T-helper 17 cell (primary cell): Measurements from ENCODE around the gene PTPRD. TPM values are rescaled to one million over a fixed set of nuclear protein-coding genes. Genes with fewer than 3 reads are reported as not detected.
"Not testable (repeated sequence)": the region's sequence is repeated elsewhere in the genome, so short reads cannot be mapped to it uniquely, and the experiment has no call there.

Experiments
- ATAC-seq: fragments of 150-1000 bp; cut with Tn5 transposase; 2 replicates; pipeline ENCODE4 v1.10.0; 2021; ENCODE audit warnings: mild to moderate bottlenecking, moderate library complexity
- DNase-seq, 3 donors: peaks; one replicate each; pipeline versions ENCODE4 v3.0.0 to v3.0.0-alpha.2; 2020 to 2021
- H3K9me3 ChIP-seq: one replicate; pipeline ENCODE4 v1.7.0; 2013; ENCODE audit warnings: low read length, mild to moderate bottlenecking; ENCODE audit not compliant: control insufficient read depth, poor library complexity, severe bottlenecking
- H3K27ac Mint-ChIP-seq: one replicate; pipeline ENCODE4 v1.8.0; 2022; ENCODE audit warnings: mild to moderate bottlenecking, moderate library complexity, mixed read lengths
- H3K27me3 Mint-ChIP-seq: one replicate; pipeline ENCODE4 v1.8.0; 2022; ENCODE audit warnings: mixed read lengths
- H3K36me3 Mint-ChIP-seq: one replicate; pipeline ENCODE4 v1.8.0; 2022; ENCODE audit warnings: low read depth, mixed read lengths
- H3K4me1 Mint-ChIP-seq: one replicate; pipeline ENCODE4 v1.8.0; 2022; ENCODE audit warnings: mild to moderate bottlenecking, mixed read lengths
- H3K4me3 Mint-ChIP-seq: one replicate; pipeline ENCODE4 v1.8.0; 2022; ENCODE audit warnings: mild to moderate bottlenecking, moderate library complexity, mixed read lengths
- total RNA-seq, 4 donors: library from RNA in 2 of 4; stranded (reverse) in 2 of 4; gene quantifications; one replicate each; pipeline ENCODE4 v1.2.3 and lab custom pipeline; 2022 to 2026

PTPRD gene
- total RNA-seq, 2 donors from 2014 or later: not detected

DNA sequence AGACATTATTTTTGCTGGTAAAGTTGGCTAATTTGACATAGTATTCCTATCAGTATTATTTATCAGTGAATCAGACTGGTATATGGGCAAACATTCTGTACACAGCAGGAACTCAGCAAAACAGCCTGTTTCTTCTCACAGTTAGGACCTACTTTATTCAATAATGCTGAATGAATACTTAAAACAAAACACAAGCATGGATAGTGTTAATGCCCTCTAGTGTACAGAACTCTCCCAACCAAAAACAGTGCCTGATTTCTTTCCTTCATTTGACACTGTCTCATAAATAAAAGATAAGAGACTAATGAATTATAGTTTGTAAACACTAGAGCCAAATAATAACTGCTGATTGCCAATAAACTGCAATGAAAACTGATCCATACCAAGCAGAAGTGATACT lies 1113.3 kb downstream of the PTPRD start:
- H3K9me3 ChIP-seq: no peaks in the 10 kb centered on the region
- H3K27ac Mint-ChIP-seq: no peak overlapping the region
- H3K4me1 Mint-ChIP-seq: no peaks in the 10 kb centered on the region
- H3K4me3 Mint-ChIP-seq: no peak overlapping the region
- H3K27me3 Mint-ChIP-seq: no peaks in the 10 kb centered on the region
- H3K36me3 Mint-ChIP-seq: no peaks in the 10 kb centered on the region
- ATAC-seq (no peak), DNase-seq (no peak)

DNA sequence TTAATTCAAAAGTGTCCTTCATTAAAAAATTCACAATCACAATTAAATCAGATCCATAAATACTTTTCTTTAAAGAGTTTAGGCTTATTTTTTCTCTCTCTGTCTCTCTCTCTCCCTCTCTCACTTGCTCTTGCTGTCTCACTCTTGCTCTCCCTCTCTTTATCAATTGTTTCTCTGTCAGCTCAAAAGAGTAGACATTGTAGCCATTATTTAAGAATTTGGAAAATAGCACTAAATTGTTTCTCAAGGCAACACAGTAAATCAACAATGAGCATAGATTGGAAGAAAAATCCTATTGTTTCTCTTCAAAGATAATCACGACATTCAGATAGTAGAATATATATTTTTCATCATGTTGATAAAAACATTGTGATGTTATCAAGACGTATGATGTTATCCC lies 1114.0 kb downstream of the PTPRD start:
- no peak overlapping the region for H3K27ac Mint-ChIP-seq
- ATAC-seq (no peak), DNase-seq (no peak)
- no peaks in the 10 kb centered on the region for H3K36me3 Mint-ChIP-seq
- no peaks in the 10 kb centered on the region for H3K27me3 Mint-ChIP-seq
- H3K4me3 Mint-ChIP-seq: no peak overlapping the region
- no peaks in the 10 kb centered on the region for H3K9me3 ChIP-seq
- no peaks in the 10 kb centered on the region for H3K4me1 Mint-ChIP-seq

- no peak overlapping the region for H3K4me3 Mint-ChIP-seq
- no peaks in the 10 kb centered on the region for H3K9me3 ChIP-seq
- no peaks in the 10 kb centered on the region for H3K27me3 Mint-ChIP-seq
- no peaks in the 10 kb centered on the region for H3K4me1 Mint-ChIP-seq
- no peak overlapping the region for H3K27ac Mint-ChIP-seq
- no peaks in the 10 kb centered on the region for H3K36me3 Mint-ChIP-seq
- ATAC-seq: no peak
- DNase-seq: no peak
These were observed 1114.7 kb downstream of the PTPRD start for GRCh38 chr9:9498128-9498527.

DNA sequence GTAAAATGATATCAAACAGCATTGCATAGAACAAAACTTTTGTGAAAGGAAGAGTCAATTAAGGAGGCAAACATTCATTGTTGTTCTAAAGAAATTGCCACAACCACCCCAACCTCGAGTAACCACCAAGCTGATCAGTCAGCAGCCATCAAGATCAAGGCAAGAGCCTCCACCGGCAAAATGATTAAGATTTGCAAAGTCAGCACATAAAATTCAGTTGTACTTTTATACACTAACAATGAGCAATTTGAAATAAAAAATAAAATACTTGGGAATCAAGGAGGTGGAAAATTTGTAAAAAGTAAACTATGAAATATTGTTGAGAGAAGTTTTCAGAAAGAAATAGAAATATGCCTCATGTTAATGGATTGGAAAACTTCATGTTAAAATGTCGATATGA lies 1118.5 kb downstream of the PTPRD start:
- Mint-ChIP-seq H3K36me3 (no peaks in the 10 kb centered on the region), H3K4me1 (no peaks in the 10 kb centered on the region), H3K27ac (no peak overlapping the region), H3K4me3 (no peak overlapping the region), H3K27me3 (no peaks in the 10 kb centered on the region)
- ATAC-seq (no peak), DNase-seq (no peak)
- H3K9me3 ChIP-seq: no peaks in the 10 kb centered on the region

GRCh38 chr9:9492506-9492905 lies 1120.3 kb downstream of the PTPRD start:
- no peak overlapping the region for H3K27ac Mint-ChIP-seq
- DNase-seq (no peak), ATAC-seq (no peak)
- H3K27me3 Mint-ChIP-seq: no peaks in the 10 kb centered on the region
- H3K4me1 Mint-ChIP-seq: no peaks in the 10 kb centered on the region
- no peaks in the 10 kb centered on the region for H3K9me3 ChIP-seq
- H3K36me3 Mint-ChIP-seq: no peaks in the 10 kb centered on the region
- no peak overlapping the region for H3K4me3 Mint-ChIP-seq

- H3K9me3 ChIP-seq: no peaks in the 10 kb centered on the region
- Mint-ChIP-seq H3K4me1 (no peaks in the 10 kb centered on the region), H3K27ac (no peak overlapping the region), H3K27me3 (no peaks in the 10 kb centered on the region), H3K4me3 (no peak overlapping the region), H3K36me3 (no peaks in the 10 kb centered on the region)
- DNase-seq: no peak
- ATAC-seq: no peak
These were observed 1123.6 kb downstream of the PTPRD start for GRCh38 chr9:9489183-9489582.

DNA sequence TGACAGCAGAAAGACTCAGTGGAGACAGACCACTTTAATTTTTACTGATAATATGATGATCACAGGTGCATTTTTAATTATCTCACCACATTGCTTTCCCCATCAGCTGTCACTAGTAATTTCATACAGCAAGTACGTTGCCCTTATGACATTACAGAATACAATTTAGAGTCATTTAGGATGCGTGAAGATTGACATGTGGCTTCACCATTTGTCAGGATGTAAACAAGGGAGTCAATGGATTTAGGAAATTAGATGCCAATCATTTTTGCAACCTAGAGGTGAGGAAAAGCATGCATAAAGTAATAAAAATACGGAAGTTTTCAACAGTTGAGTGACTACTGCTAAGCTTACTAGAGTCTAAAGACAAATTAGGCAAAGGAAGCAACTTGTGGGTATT lies 1129.6 kb downstream of the PTPRD start:
- no peak for ATAC-seq
- H3K4me3 Mint-ChIP-seq: no peak overlapping the region
- no peak overlapping the region for H3K27ac Mint-ChIP-seq
- no peaks in the 10 kb centered on the region for H3K36me3 Mint-ChIP-seq
- no peaks in the 10 kb centered on the region for H3K9me3 ChIP-seq
- no peaks in the 10 kb centered on the region for H3K4me1 Mint-ChIP-seq
- no peak for DNase-seq
- no peaks in the 10 kb centered on the region for H3K27me3 Mint-ChIP-seq

- ATAC-seq (no peak), DNase-seq (no peak)
- no peak overlapping the region for H3K4me3 Mint-ChIP-seq
- H3K27ac Mint-ChIP-seq: no peak overlapping the region
- H3K4me1 Mint-ChIP-seq: no peaks in the 10 kb centered on the region
- no peaks in the 10 kb centered on the region for H3K36me3 Mint-ChIP-seq
- H3K9me3 ChIP-seq: no peaks in the 10 kb centered on the region
- H3K27me3 Mint-ChIP-seq: no peaks in the 10 kb centered on the region
These were observed 1134.1 kb downstream of the PTPRD start for GRCh38 chr9:9478741-9479140.

- ATAC-seq (no peak), DNase-seq (no peak)
- Mint-ChIP-seq H3K27ac (no peak overlapping the region), H3K36me3 (no peaks in the 10 kb centered on the region), H3K4me1 (no peaks in the 10 kb centered on the region), H3K4me3 (no peak overlapping the region), H3K27me3 (no peaks in the 10 kb centered on the region)
- no peaks in the 10 kb centered on the region for H3K9me3 ChIP-seq
These were observed 1143.5 kb downstream of the PTPRD start for GRCh38 chr9:9469271-9469670.

- ATAC-seq, H3K27me3 Mint-ChIP-seq, DNase-seq, H3K9me3 ChIP-seq, H3K36me3 Mint-ChIP-seq, H3K27ac Mint-ChIP-seq, H3K4me1 Mint-ChIP-seq, H3K4me3 Mint-ChIP-seq: not testable (repeated sequence)
These were observed 1170.9 kb downstream of the PTPRD start for GRCh38 chr9:9441874-9442273.

DNA sequence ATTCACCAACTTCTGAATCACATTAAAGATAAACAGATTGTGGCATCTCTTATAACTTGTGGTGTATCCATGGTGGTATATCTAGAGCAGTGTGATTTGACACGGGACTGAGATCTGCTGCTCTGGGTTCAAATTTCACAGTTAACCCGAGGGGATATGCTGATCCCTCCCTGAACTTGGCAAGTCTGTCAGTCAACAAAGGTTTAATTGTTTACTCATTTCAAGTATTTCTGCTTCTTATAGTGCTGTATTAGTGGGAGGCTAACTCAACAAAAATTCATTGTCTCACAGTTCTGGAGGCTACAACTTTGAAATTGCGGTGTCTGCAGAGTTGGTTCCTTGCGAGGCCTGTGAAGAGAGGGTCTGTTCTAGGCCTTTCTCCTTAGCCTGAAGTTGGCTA lies 1175.2 kb downstream of the PTPRD start:
- Mint-ChIP-seq H3K36me3 (no peaks in the 10 kb centered on the region), H3K4me3 (no peak overlapping the region), H3K27me3 (no peaks in the 10 kb centered on the region), H3K27ac (no peak overlapping the region), H3K4me1 (no peaks in the 10 kb centered on the region)
- ATAC-seq (no peak), DNase-seq (no peak)
- H3K9me3 ChIP-seq: no peaks in the 10 kb centered on the region

- not testable (repeated sequence) for H3K4me1 Mint-ChIP-seq, H3K27me3 Mint-ChIP-seq, DNase-seq, H3K27ac Mint-ChIP-seq, H3K4me3 Mint-ChIP-seq, ATAC-seq, H3K9me3 ChIP-seq, H3K36me3 Mint-ChIP-seq
These were observed 1186.3 kb downstream of the PTPRD start for GRCh38 chr9:9426454-9426853.

GRCh38 chr9:9412241-9412640 lies 1200.6 kb downstream of the PTPRD start:
- Mint-ChIP-seq H3K4me3 (no peak overlapping the region), H3K4me1 (no peaks in the 10 kb centered on the region), H3K27me3 (no peaks in the 10 kb centered on the region), H3K27ac (no peak overlapping the region), H3K36me3 (no peaks in the 10 kb centered on the region)
- ATAC-seq (no peak), DNase-seq (no peak)
- H3K9me3 ChIP-seq: no peaks in the 10 kb centered on the region

- H3K36me3 Mint-ChIP-seq: no peaks in the 10 kb centered on the region
- H3K9me3 ChIP-seq: no peaks in the 10 kb centered on the region
- DNase-seq (no peak), ATAC-seq (no peak)
- no peaks in the 10 kb centered on the region for H3K27me3 Mint-ChIP-seq
- no peak overlapping the region for H3K27ac Mint-ChIP-seq
- H3K4me3 Mint-ChIP-seq: no peak overlapping the region
- H3K4me1 Mint-ChIP-seq: no peaks in the 10 kb centered on the region
These were observed 1202.1 kb downstream of the PTPRD start for GRCh38 chr9:9410736-9411135.

GRCh38 chr9:9399982-9400381 lies 1212.8 kb downstream of the PTPRD start:
- ATAC-seq (no peak), DNase-seq (no peak)
- H3K9me3 ChIP-seq: no peaks in the 10 kb centered on the region
- Mint-ChIP-seq H3K4me3 (no peak overlapping the region), H3K27me3 (no peaks in the 10 kb centered on the region), H3K4me1 (no peaks in the 10 kb centered on the region), H3K36me3 (no peaks in the 10 kb centered on the region), H3K27ac (no peak overlapping the region)
